ENCODE results near the gene ATP8A1.

Gene ATP8A1

GRCh38 chr4:42453612-42454011 is 203.3 kb downstream of the ATP8A1 start:
- H3K4me3 ChIP-seq (ENCODE audit: low read length), result no peak overlapping the region
- no peak for DNase-seq (ENCODE audit: low read depth)

DNA sequence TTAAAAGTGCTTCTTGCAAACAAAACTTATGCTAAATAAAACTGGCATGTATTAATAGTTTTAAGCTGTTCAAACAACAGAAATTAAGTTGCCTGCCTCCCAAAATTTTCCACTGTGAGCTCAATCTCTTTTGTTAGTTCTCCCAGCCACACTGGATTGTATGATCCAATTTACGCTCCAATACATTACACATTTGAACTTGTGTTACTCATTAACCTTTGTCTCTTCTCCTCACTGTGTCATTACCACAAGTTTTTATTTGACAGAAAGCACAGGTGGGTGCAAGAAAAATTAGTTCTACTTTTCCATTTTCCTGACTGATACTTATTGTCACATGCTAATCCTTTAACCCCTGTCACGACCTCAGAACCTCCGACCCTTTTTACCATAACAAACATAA is 204.1 kb downstream of the ATP8A1 start:
- TF ChIP-seq, protein P1, sequence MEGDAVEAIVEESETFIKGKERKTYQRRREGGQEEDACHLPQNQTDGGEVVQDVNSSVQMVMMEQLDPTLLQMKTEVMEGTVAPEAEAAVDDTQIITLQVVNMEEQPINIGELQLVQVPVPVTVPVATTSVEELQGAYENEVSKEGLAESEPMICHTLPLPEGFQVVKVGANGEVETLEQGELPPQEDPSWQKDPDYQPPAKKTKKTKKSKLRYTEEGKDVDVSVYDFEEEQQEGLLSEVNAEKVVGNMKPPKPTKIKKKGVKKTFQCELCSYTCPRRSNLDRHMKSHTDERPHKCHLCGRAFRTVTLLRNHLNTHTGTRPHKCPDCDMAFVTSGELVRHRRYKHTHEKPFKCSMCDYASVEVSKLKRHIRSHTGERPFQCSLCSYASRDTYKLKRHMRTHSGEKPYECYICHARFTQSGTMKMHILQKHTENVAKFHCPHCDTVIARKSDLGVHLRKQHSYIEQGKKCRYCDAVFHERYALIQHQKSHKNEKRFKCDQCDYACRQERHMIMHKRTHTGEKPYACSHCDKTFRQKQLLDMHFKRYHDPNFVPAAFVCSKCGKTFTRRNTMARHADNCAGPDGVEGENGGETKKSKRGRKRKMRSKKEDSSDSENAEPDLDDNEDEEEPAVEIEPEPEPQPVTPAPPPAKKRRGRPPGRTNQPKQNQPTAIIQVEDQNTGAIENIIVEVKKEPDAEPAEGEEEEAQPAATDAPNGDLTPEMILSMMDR (IDR thresholded peaks at IDR 0.05; ENCODE audit: insufficient read depth, low read depth, low read length, missing control alignments), result no peak
- DNase-seq (ENCODE audit: low read depth), result no peak
- H3K4me3 ChIP-seq (ENCODE audit: low read length), result no peak overlapping the region

More at GRCh38 chr4:42453612-42454011, 203.3 kb downstream of the ATP8A1 start:
- TF ChIP-seq, protein P1 (IDR thresholded peaks at IDR 0.05; ENCODE audit: insufficient read depth, low read depth, low read length, missing control alignments), result no peak

DNA sequence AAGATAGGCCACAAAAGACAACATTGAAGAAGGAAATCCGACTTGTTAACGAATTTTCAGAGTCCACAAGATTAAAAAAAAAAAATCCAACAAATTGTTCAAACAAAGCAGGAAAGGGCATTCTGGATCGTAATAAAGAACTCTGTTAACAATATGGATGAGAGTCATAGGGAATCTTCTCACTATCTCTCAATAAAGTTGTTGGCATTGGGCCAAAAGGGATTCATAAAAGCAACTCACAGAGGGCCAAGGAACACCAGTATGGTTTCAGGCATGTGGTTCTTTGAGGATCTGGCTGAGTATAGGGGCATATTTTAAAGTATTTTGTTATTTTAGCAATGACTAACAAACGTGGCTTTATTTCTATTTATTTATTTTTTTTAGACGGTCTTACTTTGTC is 210.1 kb downstream of the ATP8A1 start:
- DNase-seq (ENCODE audit: low read depth), result no peak
- TF ChIP-seq, protein P1 (IDR thresholded peaks at IDR 0.05; ENCODE audit: insufficient read depth, low read depth, low read length, missing control alignments), result no peak
- H3K4me3 ChIP-seq (ENCODE audit: low read length), result no peak overlapping the region

DNA sequence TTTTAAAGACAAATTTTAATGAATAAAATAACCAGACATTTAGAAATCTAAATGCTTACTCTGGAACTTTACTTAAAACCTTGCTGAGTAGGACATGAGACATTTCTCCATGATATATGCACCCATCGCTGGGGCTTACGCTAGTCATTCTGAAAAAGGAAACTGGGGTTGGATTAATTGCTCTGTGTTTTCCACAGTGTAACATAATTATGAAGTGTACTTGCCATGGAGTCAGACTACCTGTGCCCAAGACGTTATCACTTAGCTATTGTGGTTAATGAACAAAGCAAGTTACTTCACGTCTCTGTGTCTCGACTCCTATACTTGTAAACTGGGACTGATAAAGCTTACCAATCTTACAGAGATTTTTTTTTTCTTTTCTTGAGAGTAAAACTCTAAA is 211.9 kb downstream of the ATP8A1 start:
- no peak for DNase-seq (ENCODE audit: low read depth)
- no peak overlapping the region for H3K4me3 ChIP-seq (ENCODE audit: low read length)
- TF ChIP-seq, protein P1 (IDR thresholded peaks at IDR 0.05; ENCODE audit: insufficient read depth, low read depth, low read length, missing control alignments), result no peak

GRCh38 chr4:42442601-42443000 is 214.3 kb downstream of the ATP8A1 start:
- TF ChIP-seq, protein P1 (IDR thresholded peaks at IDR 0.05; ENCODE audit: insufficient read depth, low read depth, low read length, missing control alignments), result no peak
- no peak overlapping the region for H3K4me3 ChIP-seq (ENCODE audit: low read length)
- no peak for DNase-seq (ENCODE audit: low read depth)

GRCh38 chr4:42440083-42440482 is 216.8 kb downstream of the ATP8A1 start:
- TF ChIP-seq, protein P1 (IDR thresholded peaks at IDR 0.05; ENCODE audit: insufficient read depth, low read depth, low read length, missing control alignments), result no peak
- H3K4me3 ChIP-seq (ENCODE audit: low read length), result no peak overlapping the region

DNA sequence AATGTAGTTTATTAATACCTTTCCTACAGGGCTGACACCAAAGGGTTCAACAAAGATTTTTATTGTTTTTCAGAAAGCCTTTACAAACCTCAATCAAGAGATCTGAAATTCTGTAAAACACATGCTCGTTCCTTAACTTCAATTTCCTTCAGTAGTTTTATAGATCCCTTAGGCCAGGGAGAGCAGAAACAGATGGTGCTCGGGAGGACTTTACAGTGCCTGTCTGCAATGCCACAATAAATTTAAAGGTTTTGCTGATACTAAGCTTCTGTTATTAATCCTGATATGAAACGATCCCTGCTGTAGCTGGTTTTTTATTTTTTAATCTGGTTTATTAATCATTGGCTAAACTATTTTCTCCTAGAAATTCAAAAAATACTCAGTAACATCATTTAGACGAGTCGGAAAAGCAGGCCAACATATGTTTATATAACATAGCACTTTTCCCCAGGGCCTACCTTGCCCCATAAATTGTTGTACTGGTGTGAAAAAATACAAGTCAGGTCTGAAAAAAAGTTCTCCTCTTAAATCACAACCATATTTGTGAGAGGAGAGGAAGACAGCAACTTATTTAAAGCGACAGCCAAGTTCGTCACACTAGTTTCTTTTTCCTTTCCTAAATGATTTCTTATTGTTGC is 219.9 kb downstream of the ATP8A1 start:
- TF ChIP-seq, protein P1 (IDR thresholded peaks at IDR 0.05; ENCODE audit: insufficient read depth, low read depth, low read length, missing control alignments), result no peak
- no peak for DNase-seq (ENCODE audit: low read depth)
- no peak overlapping the region for H3K4me3 ChIP-seq (ENCODE audit: low read length)

More at GRCh38 chr4:42440083-42440482, 216.8 kb downstream of the ATP8A1 start:
- no peak for DNase-seq (ENCODE audit: low read depth)

Measured in epithelial cell of esophagus (primary cell).